KMS-11 (cell line): ENCODE measurements around the gene IFNL4.

ENCODE experiments used
- H2AFZ ChIP-seq: fragments of 200-600 bp; sonication (generic); 2 replicates; pipeline ENCODE4 v1.6.1; 2016; ENCODE audit warnings: antibody characterized with exemption, mixed run types, low read depth
- H3K27ac ChIP-seq: fragments of 200-600 bp; sonication (generic); 2 replicates; pipeline ENCODE4 v1.6.1; 2016; ENCODE audit warnings: mild to moderate bottlenecking, mixed run types
- H3K27me3 ChIP-seq: fragments of 200-600 bp; sonication (generic); 2 replicates; pipeline ENCODE4 v1.6.1; 2017; ENCODE audit warnings: mild to moderate bottlenecking, low read depth, mixed run types, moderate library complexity; ENCODE audit not compliant: insufficient read depth
- H3K36me3 ChIP-seq: fragments of 200-600 bp; sonication (generic); 2 replicates; pipeline ENCODE4 v1.6.1; 2017; ENCODE audit warnings: mild to moderate bottlenecking, mixed run types; ENCODE audit not compliant: insufficient read depth
- H3K4me1 ChIP-seq: fragments of 200-600 bp; sonication (generic); 2 replicates; pipeline ENCODE4 v1.6.1; 2016; ENCODE audit warnings: mild to moderate bottlenecking, low read depth, mixed run types; ENCODE audit not compliant: poor library complexity, severe bottlenecking
- H3K4me2 ChIP-seq: fragments of 200-600 bp; sonication (generic); 2 replicates; pipeline ENCODE4 v1.7.0; 2016; ENCODE audit warnings: mild to moderate bottlenecking, mixed run types
- H3K4me3 ChIP-seq: fragments of 200-600 bp; sonication (generic); IDR thresholded peaks from 2 replicates; pipeline ENCODE4 v1.6.1; 2017; ENCODE audit warnings: low read depth, low read length, mixed read lengths; ENCODE audit not compliant: insufficient read depth
- H3K79me2 ChIP-seq: fragments of 200-600 bp; sonication (generic); 2 replicates; pipeline ENCODE4 v1.6.1; 2016; ENCODE audit warnings: low read depth, mixed run types; ENCODE audit not compliant: insufficient read depth
- H3K9ac ChIP-seq: fragments of 200-600 bp; sonication (generic); 2 replicates; pipeline ENCODE4 v1.6.1; 2016; ENCODE audit warnings: mild to moderate bottlenecking, mixed run types
- H4K20me1 ChIP-seq: fragments of 200-600 bp; sonication (generic); 2 replicates; pipeline ENCODE4 v1.6.1; 2016; ENCODE audit warnings: mild to moderate bottlenecking, mixed run types; ENCODE audit not compliant: insufficient read depth
- TF ChIP-seq, protein P1 (sequence below): fragments of 200-600 bp; sonication (generic); conservative IDR thresholded peaks from 2 replicates; pipeline ENCODE4 v1.6.1; 2017; ENCODE audit warnings: low read depth, mild to moderate bottlenecking, antibody characterized with exemption, low read length, moderate library complexity, mixed read lengths

IFNL4 gene

DNA sequence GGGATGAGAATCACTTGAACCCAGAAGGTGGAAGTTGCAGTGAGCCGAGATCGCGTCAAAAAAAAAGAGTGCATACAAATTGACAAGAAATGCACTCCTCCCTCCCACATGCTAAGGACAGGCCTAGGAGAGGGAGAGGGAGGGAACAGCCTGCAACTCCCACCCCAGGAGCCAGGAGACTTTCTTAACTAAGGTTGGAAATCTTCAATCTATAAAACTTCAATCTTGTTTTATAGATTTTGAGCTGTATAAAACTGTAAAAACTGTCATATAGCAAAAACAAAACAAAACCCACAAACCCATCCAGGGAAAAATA lies 43.2 kb downstream of the IFNL4 start:
- TF ChIP-seq, protein P1, sequence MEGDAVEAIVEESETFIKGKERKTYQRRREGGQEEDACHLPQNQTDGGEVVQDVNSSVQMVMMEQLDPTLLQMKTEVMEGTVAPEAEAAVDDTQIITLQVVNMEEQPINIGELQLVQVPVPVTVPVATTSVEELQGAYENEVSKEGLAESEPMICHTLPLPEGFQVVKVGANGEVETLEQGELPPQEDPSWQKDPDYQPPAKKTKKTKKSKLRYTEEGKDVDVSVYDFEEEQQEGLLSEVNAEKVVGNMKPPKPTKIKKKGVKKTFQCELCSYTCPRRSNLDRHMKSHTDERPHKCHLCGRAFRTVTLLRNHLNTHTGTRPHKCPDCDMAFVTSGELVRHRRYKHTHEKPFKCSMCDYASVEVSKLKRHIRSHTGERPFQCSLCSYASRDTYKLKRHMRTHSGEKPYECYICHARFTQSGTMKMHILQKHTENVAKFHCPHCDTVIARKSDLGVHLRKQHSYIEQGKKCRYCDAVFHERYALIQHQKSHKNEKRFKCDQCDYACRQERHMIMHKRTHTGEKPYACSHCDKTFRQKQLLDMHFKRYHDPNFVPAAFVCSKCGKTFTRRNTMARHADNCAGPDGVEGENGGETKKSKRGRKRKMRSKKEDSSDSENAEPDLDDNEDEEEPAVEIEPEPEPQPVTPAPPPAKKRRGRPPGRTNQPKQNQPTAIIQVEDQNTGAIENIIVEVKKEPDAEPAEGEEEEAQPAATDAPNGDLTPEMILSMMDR, result no peak
- Histone ChIP-seq H2AFZ (no peak overlapping the region), H3K9ac (no peak overlapping the region), H3K4me2 (no peak overlapping the region), H3K27me3 (no peaks in the 10 kb centered on the region; the same call in 1 of the 2 replicates), H3K4me1 (no peaks in the 10 kb centered on the region), H4K20me1 (no peaks in the 10 kb centered on the region), H3K79me2 (no peaks in the 10 kb centered on the region), H3K4me3 (no peak overlapping the region), H3K27ac (no peak overlapping the region), H3K36me3 (no peaks in the 10 kb centered on the region)

DNA sequence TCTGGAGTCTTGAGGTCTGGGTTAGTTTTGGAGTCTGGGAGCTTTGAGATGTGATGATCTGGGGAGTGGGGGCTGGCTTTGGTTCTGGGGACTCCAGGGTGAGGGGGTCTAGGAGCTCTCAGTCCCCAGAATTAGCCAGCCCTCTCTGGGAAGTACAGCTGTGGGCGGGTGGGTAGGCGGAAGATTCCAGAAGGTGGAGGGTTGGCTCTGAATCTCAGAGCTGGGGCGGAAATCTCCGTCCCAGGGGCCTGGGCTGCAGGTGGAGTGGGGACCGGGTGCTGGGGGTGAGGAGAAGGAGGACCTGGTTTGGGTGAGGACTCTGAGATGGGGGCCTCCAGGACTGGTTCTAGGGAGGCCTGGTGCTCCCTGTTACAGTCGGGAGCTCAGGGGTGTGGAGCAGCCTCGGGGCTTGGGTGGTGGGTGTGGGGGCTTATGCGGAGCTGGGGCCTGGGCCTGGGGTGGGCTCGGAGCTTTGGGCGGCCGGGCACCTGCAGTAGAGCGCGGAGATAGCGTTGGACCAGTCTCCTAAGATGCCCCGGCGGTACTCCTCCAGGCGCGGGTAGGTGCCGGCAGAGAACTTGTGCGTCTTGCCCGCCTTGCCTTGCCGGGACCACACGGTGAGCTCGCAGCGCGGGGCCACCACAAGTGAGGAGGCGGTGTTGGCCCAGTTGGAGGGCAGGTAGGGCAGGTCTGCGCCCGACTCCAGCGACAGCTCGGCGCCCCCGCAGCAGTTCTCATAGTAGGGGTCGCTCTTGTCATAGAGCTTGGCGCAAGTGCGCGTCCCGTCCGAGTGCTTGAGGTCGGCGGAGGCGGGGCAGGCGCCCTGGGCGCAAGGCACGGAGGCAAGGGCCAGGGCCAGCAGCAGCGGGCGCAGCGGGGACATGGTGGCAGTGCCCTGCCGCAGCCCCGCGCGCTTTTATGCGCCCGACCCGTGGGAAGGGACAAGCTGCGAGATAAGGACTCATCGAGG lies 45.0 kb downstream of the IFNL4 start, which contains the start of gene SYCN:
Gene SYCN (minus strand): TSS at position 892 of the 970 bp plus-strand sequence. CDS start 9 bp downstream, at position 883.
- H4K20me1 ChIP-seq, result no peaks in the 10 kb centered on the region
- H3K27me3 ChIP-seq, result no peaks in the 10 kb centered on the region; the same call in 1 of the 2 replicates
- no peaks in the 10 kb centered on the region for H3K79me2 ChIP-seq
- TF ChIP-seq, protein P1, result no peak
- H3K4me2 ChIP-seq, result no peak within 1 kb of the TSS
- no peak within 1 kb of the TSS for H3K9ac ChIP-seq
- no peak within 1 kb of the TSS for H3K27ac ChIP-seq
- H3K4me3 ChIP-seq, result no peak within 1 kb of the TSS
- H3K4me1 ChIP-seq, result no peaks in the 10 kb centered on the region
- no peaks in the 10 kb centered on the region for H3K36me3 ChIP-seq
- H2AFZ ChIP-seq, result no peak within 1 kb of the TSS

DNA sequence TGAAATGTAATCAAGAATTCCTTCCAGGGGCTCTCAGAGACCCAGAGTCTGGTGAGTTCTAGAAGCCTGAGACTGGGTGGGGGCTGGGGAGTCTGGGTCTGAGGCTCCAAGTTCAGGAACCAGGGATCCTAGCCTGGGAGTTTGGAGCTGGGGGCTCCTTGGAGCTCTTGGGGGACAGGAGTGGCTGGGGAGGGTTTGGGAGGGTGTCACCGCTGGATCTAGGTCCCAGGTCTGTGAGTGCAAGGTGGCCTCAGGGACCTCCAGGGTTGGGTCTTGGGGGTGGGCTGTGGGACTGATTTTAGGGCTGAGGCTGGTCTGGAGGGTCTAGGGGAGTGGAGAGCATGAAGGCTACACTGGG lies 45.7 kb downstream of the IFNL4 start:
- no peaks in the 10 kb centered on the region for H3K79me2 ChIP-seq
- no peak overlapping the region for H3K9ac ChIP-seq
- H3K27me3 ChIP-seq, result peaks cover 3% of the 10 kb centered on the region; the same call in 1 of the 2 replicates
- no peak overlapping the region for H3K27ac ChIP-seq
- H3K36me3 ChIP-seq, result no peaks in the 10 kb centered on the region
- H2AFZ ChIP-seq, result no peak overlapping the region
- H3K4me1 ChIP-seq, result no peaks in the 10 kb centered on the region
- no peak overlapping the region for H3K4me2 ChIP-seq
- H3K4me3 ChIP-seq, result no peak overlapping the region
- H4K20me1 ChIP-seq, result no peaks in the 10 kb centered on the region
- TF ChIP-seq, protein P1, result no peak

DNA sequence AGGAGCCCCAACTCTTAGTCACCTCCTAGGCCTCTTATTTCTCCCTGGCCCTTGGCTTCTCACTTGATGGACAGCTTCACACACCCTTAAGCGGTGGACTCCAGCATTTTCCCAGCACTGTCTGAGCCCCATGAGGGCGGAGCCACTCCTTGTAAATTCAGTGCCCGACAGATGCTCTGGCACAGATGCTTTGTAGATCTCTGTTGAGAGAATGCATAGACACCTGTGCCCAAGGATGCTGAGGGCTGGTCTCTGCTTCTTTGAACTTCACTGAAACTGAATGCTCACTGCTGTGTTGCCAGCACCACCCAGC lies 47.9 kb downstream of the IFNL4 start:
- H4K20me1 ChIP-seq, result no peaks in the 10 kb centered on the region
- no peak overlapping the region for H3K4me2 ChIP-seq
- H3K9ac ChIP-seq, result no peak overlapping the region
- H3K79me2 ChIP-seq, result no peaks in the 10 kb centered on the region
- peaks cover 11% of the 10 kb centered on the region; the same call in 1 of the 2 replicates for H3K27me3 ChIP-seq
- no peak overlapping the region for H2AFZ ChIP-seq
- TF ChIP-seq, protein P1, result no peak
- H3K27ac ChIP-seq, result no peak overlapping the region
- H3K4me1 ChIP-seq, result no peaks in the 10 kb centered on the region
- no peak overlapping the region for H3K4me3 ChIP-seq
- no peaks in the 10 kb centered on the region for H3K36me3 ChIP-seq
